ENCODE measurements around the gene DCUN1D1. TPM values are rescaled to one million over a fixed set of nuclear protein-coding genes. Genes with fewer than 3 reads are reported as not detected.

Gene DCUN1D1
- total and polyA plus RNA-seq, 10 of the 15 experiments (the other 5 are each of a cell fraction or from before 2014, with no cell fraction given), result 19.8 to 47.4 (median 30.8) TPM

- Histone ChIP-seq H3K36me3 (ENCODE audit: control insufficient read depth in 2 of 2, insufficient read depth in 2 of 2, low read length in 1 of 2) (no peaks in the 10 kb centered on the region), H3K79me2 (ENCODE audit: control insufficient read depth, insufficient read depth, low read length) (peaks cover 47% of the 10 kb centered on the region), H3K27me3 (replicated peaks in 1 of 2; ENCODE audit: control insufficient read depth in 2 of 2, insufficient read depth in 2 of 2, low read length in 1 of 2) (no peaks in the 10 kb centered on the region), H3K4me3 (peak overlapping the region; percentile 85), H3K9me3 (replicated peaks; ENCODE audit: control insufficient read depth, insufficient read depth, low read length) (no peaks in the 10 kb centered on the region), H2AFZ (ENCODE audit: control insufficient read depth, low read depth, low read length) (peak overlapping the region; percentile 3; the same call in 1 of the 2 replicates), H4K20me1 (ENCODE audit: control insufficient read depth, insufficient read depth) (0 out of 2 replicates have a peak, but pooled peaks cover 4% of the 10 kb centered on the region), H3K4me1 (ENCODE audit: control insufficient read depth, insufficient read depth, low read length) (peaks cover 9% of the 10 kb centered on the region), H3K9ac (ENCODE audit: control insufficient read depth, insufficient read depth, low read length) (peak overlapping the region; percentile 78), H3K27ac (ENCODE audit: control insufficient read depth, insufficient read depth) (peak overlapping the region; percentile 53; the same call in 1 of the 2 replicates), H3K4me2 (ENCODE audit: control insufficient read depth, insufficient read depth) (peak overlapping the region; percentile 82)
- TF ChIP-seq TAF1 (IDR thresholded peaks at IDR 0.05; ENCODE audit: borderline replicate concordance, low read depth, low read length), result no peak
- TF ChIP-seq ZNF207 (IDR thresholded peaks at IDR 0.05; ENCODE audit: borderline replicate concordance), result no peak
- no peak for TF ChIP-seq CHD1 (IDR thresholded peaks at IDR 0.05; ENCODE audit: low read depth, low read length)
- no peak for TF ChIP-seq SP1 (IDR thresholded peaks at IDR 0.05; ENCODE audit: low read depth, low read length)
- TF ChIP-seq, protein P1, sequence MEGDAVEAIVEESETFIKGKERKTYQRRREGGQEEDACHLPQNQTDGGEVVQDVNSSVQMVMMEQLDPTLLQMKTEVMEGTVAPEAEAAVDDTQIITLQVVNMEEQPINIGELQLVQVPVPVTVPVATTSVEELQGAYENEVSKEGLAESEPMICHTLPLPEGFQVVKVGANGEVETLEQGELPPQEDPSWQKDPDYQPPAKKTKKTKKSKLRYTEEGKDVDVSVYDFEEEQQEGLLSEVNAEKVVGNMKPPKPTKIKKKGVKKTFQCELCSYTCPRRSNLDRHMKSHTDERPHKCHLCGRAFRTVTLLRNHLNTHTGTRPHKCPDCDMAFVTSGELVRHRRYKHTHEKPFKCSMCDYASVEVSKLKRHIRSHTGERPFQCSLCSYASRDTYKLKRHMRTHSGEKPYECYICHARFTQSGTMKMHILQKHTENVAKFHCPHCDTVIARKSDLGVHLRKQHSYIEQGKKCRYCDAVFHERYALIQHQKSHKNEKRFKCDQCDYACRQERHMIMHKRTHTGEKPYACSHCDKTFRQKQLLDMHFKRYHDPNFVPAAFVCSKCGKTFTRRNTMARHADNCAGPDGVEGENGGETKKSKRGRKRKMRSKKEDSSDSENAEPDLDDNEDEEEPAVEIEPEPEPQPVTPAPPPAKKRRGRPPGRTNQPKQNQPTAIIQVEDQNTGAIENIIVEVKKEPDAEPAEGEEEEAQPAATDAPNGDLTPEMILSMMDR (IDR thresholded peaks at IDR 0.05 in 2 of 3, conservative IDR thresholded peaks at IDR 0.05 in 1 of 3; ENCODE audit: control insufficient read depth in 2 of 3, extremely low read depth in 1 of 3, insufficient read depth in 1 of 3, low read depth in 3 of 3, low read length in 3 of 3), result no peak
- no peak for TF ChIP-seq NR2F1 (conservative IDR thresholded peaks at IDR 0.05)
- TF ChIP-seq, protein P2, sequence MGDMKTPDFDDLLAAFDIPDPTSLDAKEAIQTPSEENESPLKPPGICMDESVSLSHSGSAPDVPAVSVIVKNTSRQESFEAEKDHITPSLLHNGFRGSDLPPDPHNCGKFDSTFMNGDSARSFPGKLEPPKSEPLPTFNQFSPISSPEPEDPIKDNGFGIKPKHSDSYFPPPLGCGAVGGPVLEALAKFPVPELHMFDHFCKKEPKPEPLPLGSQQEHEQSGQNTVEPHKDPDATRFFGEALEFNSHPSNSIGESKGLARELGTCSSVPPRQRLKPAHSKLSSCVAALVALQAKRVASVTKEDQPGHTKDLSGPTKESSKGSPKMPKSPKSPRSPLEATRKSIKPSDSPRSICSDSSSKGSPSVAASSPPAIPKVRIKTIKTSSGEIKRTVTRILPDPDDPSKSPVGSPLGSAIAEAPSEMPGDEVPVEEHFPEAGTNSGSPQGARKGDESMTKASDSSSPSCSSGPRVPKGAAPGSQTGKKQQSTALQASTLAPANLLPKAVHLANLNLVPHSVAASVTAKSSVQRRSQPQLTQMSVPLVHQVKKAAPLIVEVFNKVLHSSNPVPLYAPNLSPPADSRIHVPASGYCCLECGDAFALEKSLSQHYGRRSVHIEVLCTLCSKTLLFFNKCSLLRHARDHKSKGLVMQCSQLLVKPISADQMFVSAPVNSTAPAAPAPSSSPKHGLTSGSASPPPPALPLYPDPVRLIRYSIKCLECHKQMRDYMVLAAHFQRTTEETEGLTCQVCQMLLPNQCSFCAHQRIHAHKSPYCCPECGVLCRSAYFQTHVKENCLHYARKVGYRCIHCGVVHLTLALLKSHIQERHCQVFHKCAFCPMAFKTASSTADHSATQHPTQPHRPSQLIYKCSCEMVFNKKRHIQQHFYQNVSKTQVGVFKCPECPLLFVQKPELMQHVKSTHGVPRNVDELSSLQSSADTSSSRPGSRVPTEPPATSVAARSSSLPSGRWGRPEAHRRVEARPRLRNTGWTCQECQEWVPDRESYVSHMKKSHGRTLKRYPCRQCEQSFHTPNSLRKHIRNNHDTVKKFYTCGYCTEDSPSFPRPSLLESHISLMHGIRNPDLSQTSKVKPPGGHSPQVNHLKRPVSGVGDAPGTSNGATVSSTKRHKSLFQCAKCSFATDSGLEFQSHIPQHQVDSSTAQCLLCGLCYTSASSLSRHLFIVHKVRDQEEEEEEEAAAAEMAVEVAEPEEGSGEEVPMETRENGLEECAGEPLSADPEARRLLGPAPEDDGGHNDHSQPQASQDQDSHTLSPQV (IDR thresholded peaks at IDR 0.05), result no peak
- no peak for TF ChIP-seq IKZF2 (IDR thresholded peaks at IDR 0.05)
- no peak for TF ChIP-seq RAD21 (IDR thresholded peaks at IDR 0.05; ENCODE audit: insufficient read depth, low read depth, low read length)
- no peak for TF ChIP-seq ELK1 (IDR thresholded peaks at IDR 0.05; ENCODE audit: low read depth, low read length)
- TF ChIP-seq NFIC (IDR thresholded peaks at IDR 0.05; ENCODE audit: low read depth, low read length), result no peak
- no peak for TF ChIP-seq RB1 (IDR thresholded peaks at IDR 0.05; ENCODE audit: borderline replicate concordance)
- TF ChIP-seq ATF3 (IDR thresholded peaks at IDR 0.05; ENCODE audit: borderline replicate concordance, extremely low read depth, low read depth, low read length), result no peak
- no peak for TF ChIP-seq IRF3 (IDR thresholded peaks at IDR 0.05)
- ATAC-seq, result peak; percentile 32
- in situ Hi-C loops (cut with MboI), result no loop called here
- no peak for DNase-seq (ENCODE audit: low read depth, low spot score)
- TSS peak; percentile 78 for BruUV-seq (replicated peaks)
- RAD21 ChIA-PET (ENCODE audit: unreplicated experiment), result interaction anchor here (0.6 to 1.5 kb wide), 4 partner anchors 18 to 73 kb away, joined by 3 read pairs; no protein-coding TSS in a partner anchor
- intact Hi-C loops (cut with micrococcal nuclease; ENCODE audit: unreplicated experiment), result loop anchor here (5.0 to 10.0 kb wide), 2 partner anchors 118 to 576 kb away; partner anchors contain the start of genes KLHL6 and MCCC1
- POLR2A ChIA-PET, result interaction anchor here (1.0 to 1.3 kb wide), 4 partner anchors 9 to 59 kb away, joined by 3 to 6 read pairs (median 4); no protein-coding TSS in a partner anchor
- SMC1A ChIA-PET (ENCODE audit: uncharacterized antibody, unreplicated experiment), result interaction anchor here (1.1 to 2.6 kb wide), 5 partner anchors 10 to 263 kb away, joined by 4 to 23 read pairs (median 7); no protein-coding TSS in a partner anchor
- CTCF ChIA-PET, result interaction anchor here (0.6 to 2.5 kb wide), 6 partner anchors 9 to 265 kb away, joined by 3 to 12 read pairs (median 3); no protein-coding TSS in a partner anchor
- WGBS (ENCODE audit: insufficient coverage, insufficient replicate concordance, low lambda C conversion rate, missing lambda C conversion rate), result 2% methylated on average over 10 of the region's 10 CpGs
- FAIRE-seq, result peak; percentile 47
Measured at GRCh38 chr3:182979103-182979673, 1.1 kb downstream of the DCUN1D1 start.
